Keratinocyte (primary cell): ENCODE measurements around the gene GTF3C1. TPM values are rescaled to one million over a fixed set of nuclear protein-coding genes. Genes with fewer than 3 reads are reported as not detected.

Source experiments
- DNase-seq: peaks from one replicate; pipeline ENCODE4 v3.0.0-alpha.2; 2011; ENCODE audit warnings: low read depth, missing footprints, low spot score
- FAIRE-seq: peaks from 2 replicates; lab custom pipeline; 2011; peaks lifted over from hg19 to GRCh38; lab: Jason Lieb, UNC
- H2AFZ ChIP-seq: 2 replicates; pipeline ENCODE4 v1.6.0; 2012; ENCODE audit warnings: low read length, control low read depth, inconsistent platforms; ENCODE audit not compliant: control insufficient read depth
- H3K27ac ChIP-seq: 2 replicates; pipeline ENCODE4 v1.5.1; 2011; ENCODE audit warnings: low read length; ENCODE audit not compliant: control insufficient read depth, insufficient read depth
- H3K27me3 ChIP-seq: 3 replicates; pipeline ENCODE4 v1.6.0; 2011; ENCODE audit warnings: low read length; ENCODE audit not compliant: control insufficient read depth, insufficient read depth; ENCODE audit errors: extremely low read depth
- H3K36me3 ChIP-seq, 2 experiments: 2 replicates in 1 of 2; 3 replicates in 1 of 2; pipeline ENCODE4 v1.5.1; 2011; ENCODE audit warnings: low read length in 2 of 2, mild to moderate bottlenecking in 1 of 2; ENCODE audit not compliant: control insufficient read depth in 2 of 2, insufficient read depth in 2 of 2; ENCODE audit errors: extremely low read depth in 1 of 2
- H3K4me1 ChIP-seq: 3 replicates; pipeline ENCODE4 v1.5.1; 2011; ENCODE audit warnings: low read length; ENCODE audit not compliant: control insufficient read depth, insufficient read depth; ENCODE audit errors: extremely low read depth
- H3K4me2 ChIP-seq: 3 replicates; pipeline ENCODE4 v1.6.0; 2011; ENCODE audit warnings: low read depth, low read length; ENCODE audit not compliant: control insufficient read depth, insufficient read depth; ENCODE audit errors: extremely low read depth
- H3K4me3 ChIP-seq, 3 experiments: fragments of 200-600 bp in 1 of 3; sonication (generic) in 1 of 3; 2 replicates in 2 of 3; 3 replicates in 1 of 3; pipeline ENCODE4 v1.5.1; 2011 to 2016; ENCODE audit warnings: low read length in 3 of 3, mild to moderate bottlenecking in 3 of 3, control low read depth in 2 of 3, inconsistent platforms in 1 of 3, low read depth in 1 of 3, mixed read lengths in 1 of 3, mixed run types in 1 of 3, moderate library complexity in 1 of 3; ENCODE audit not compliant: control insufficient read depth in 2 of 3, insufficient read depth in 2 of 3; ENCODE audit errors: extremely low read depth in 1 of 3
- H3K79me2 ChIP-seq: 2 replicates; pipeline ENCODE4 v1.6.0; 2012; ENCODE audit warnings: low read length; ENCODE audit not compliant: control insufficient read depth, insufficient read depth
- H3K9ac ChIP-seq: 3 replicates; pipeline ENCODE4 v1.6.0; 2011; ENCODE audit warnings: low read length; ENCODE audit not compliant: control insufficient read depth, insufficient read depth; ENCODE audit errors: extremely low read depth
- H3K9me1 ChIP-seq: 3 replicates; pipeline ENCODE4 v1.6.0; 2011; ENCODE audit warnings: low read length; ENCODE audit not compliant: control insufficient read depth, insufficient read depth; ENCODE audit errors: extremely low read depth
- H3K9me3 ChIP-seq: 2 replicates; pipeline ENCODE4 v1.5.1; 2012; ENCODE audit warnings: low read depth, low read length; ENCODE audit not compliant: control insufficient read depth
- H4K20me1 ChIP-seq: 3 replicates; pipeline ENCODE4 v1.6.0; 2011; ENCODE audit warnings: low read length; ENCODE audit not compliant: control insufficient read depth, insufficient read depth; ENCODE audit errors: extremely low read depth
- EZH2 ChIP-seq: IDR thresholded peaks from one replicate; pipeline ENCODE4 v1.6.1; 2012; ENCODE audit warnings: inconsistent platforms, mild to moderate bottlenecking, low read length, moderate library complexity
- dilution Hi-C: fragments of 300-500 bp; cut with MboI; formaldehyde crosslinking; loops from one replicate; pipeline ENCODE4 v1.7.0; 2020; ENCODE audit warnings: low sequenced_read_pairs; ENCODE audit not compliant: extremely low pct_ligation_motif_present
- polyA plus RNA-seq, 5 experiments: library from polyadenylated mRNA; depleted of rRNA in 3 of 5; stranded (reverse) in 3 of 5; stranded (forward) in 1 of 5; unstranded in 1 of 5; fragments of >200 nt; gene quantifications; 1 replicate in 1 of 5; 2 replicates in 3 of 5; 3 replicates in 1 of 5; pipeline versions ENCODE4 v1.2.1 to v1.2.3, GENCODE V29; 2011 to 2012; ENCODE audit warnings: missing spikeins in 2 of 5, low read depth in 1 of 5, low replicate concordance in 1 of 5
- TF ChIP-seq, protein P1 (sequence below), 3 experiments: IDR thresholded peaks in 1 of 3; conservative IDR thresholded peaks in 1 of 3; optimal IDR thresholded peaks in 1 of 3; 2 replicates in 2 of 3; 3 replicates in 1 of 3; pipeline versions ENCODE3 to v1.5.1; 2011; ENCODE audit warnings: low read length in 3 of 3, mild to moderate bottlenecking in 3 of 3, moderate library complexity in 2 of 3, control low read depth in 1 of 3, inconsistent platforms in 1 of 3; ENCODE audit not compliant: insufficient read depth in 2 of 3; ENCODE audit errors: extremely low read depth in 1 of 3

Gene GTF3C1
- polyA plus RNA-seq, 1 donor (not counting 4 experiments of a cell fraction or from before 2014, with no cell fraction given) = 23.5 TPM

DNA sequence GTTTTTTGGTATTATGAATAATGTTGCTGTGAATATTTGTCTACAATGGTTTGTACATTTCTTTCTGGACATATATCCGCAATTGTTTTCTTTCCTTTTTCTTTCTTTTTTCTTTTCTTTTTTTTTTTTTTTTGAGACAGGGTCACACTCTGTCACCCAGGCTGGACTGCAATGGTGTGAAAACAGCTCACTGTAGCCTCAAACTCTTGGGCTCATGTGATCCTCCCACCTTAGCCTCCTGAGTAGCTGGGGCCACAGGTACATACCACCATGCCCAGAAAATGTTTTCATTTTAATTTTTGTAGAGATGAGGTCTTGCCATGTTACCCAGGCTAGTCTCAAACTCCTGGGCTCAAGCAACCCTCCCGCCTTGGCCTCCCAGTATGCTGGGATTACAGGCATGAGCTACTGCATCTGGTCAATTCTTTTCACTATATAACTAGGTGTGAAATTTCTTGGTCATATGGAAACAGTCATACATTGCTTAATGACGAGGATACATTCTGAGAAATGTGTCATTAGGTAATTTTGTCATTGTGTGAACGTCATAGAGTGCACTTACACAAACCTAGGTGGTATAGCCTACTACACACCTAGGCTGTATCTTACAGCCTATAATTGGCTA is 132.6 kb downstream of the GTF3C1 start:
- DNase-seq (no peak), FAIRE-seq (no peak)
- Histone ChIP-seq H3K4me1 (no peaks in the 10 kb centered on the region), H3K27me3 (no peaks in the 10 kb centered on the region), H3K4me2 (no peak overlapping the region), H3K9ac (no peak overlapping the region), H3K9me1 (no peaks in the 10 kb centered on the region), H2AFZ (no peak overlapping the region), H3K36me3 (no peaks in the 10 kb centered on the region), H3K27ac (no peak overlapping the region), H3K79me2 (no peaks in the 10 kb centered on the region), H4K20me1 (no peaks in the 10 kb centered on the region), H3K4me3 (no peak overlapping the region), H3K9me3 (peaks cover 2% of the 10 kb centered on the region)
- TF ChIP-seq, protein P1, sequence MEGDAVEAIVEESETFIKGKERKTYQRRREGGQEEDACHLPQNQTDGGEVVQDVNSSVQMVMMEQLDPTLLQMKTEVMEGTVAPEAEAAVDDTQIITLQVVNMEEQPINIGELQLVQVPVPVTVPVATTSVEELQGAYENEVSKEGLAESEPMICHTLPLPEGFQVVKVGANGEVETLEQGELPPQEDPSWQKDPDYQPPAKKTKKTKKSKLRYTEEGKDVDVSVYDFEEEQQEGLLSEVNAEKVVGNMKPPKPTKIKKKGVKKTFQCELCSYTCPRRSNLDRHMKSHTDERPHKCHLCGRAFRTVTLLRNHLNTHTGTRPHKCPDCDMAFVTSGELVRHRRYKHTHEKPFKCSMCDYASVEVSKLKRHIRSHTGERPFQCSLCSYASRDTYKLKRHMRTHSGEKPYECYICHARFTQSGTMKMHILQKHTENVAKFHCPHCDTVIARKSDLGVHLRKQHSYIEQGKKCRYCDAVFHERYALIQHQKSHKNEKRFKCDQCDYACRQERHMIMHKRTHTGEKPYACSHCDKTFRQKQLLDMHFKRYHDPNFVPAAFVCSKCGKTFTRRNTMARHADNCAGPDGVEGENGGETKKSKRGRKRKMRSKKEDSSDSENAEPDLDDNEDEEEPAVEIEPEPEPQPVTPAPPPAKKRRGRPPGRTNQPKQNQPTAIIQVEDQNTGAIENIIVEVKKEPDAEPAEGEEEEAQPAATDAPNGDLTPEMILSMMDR (optimal IDR thresholded peaks at IDR 0.05 in 1 of 3, IDR thresholded peaks at IDR 0.05 in 1 of 3, conservative IDR thresholded peaks at IDR 0.05 in 1 of 3; ENCODE audit: extremely low read depth in 1 of 3, insufficient read depth in 2 of 3, low read length in 3 of 3) = no peak
- TF ChIP-seq EZH2 = no peak
- dilution Hi-C loops = no loop called here

DNA sequence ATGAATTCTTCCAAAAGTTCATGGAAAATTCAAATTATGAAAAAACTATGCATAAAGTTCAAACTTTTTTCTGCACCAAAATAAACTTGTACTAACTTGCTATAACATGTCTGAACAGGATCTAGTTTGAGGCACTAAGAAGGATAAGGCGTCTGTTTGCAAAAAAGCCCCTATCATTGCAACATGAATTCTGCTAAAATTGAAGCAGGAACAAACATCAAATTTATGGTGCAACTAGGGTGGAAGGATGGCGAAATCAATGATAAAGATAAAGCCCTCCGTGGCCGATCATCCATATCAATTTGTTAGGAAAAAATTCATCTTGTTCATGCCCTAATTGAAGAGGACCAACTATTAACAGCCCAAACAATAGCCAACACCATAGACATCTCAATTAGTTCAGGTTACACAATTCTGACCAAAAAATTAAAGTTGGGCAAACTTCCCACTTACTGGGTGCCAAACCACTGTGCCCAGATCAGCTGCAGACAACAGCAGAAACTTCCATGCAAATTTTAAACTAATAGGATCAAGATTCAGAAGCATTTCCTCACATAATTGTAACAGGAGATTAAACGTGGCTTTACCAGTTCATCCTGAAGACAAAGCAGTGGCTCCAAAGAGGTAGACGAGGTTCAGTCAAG is 134.8 kb downstream of the GTF3C1 start:
- no peaks in the 10 kb centered on the region for H3K36me3 ChIP-seq
- H3K27me3 ChIP-seq = no peaks in the 10 kb centered on the region
- TF ChIP-seq, protein P1 (optimal IDR thresholded peaks at IDR 0.05 in 1 of 3, IDR thresholded peaks at IDR 0.05 in 1 of 3, conservative IDR thresholded peaks at IDR 0.05 in 1 of 3; ENCODE audit: extremely low read depth in 1 of 3, insufficient read depth in 2 of 3, low read length in 3 of 3) = no peak
- no peak for TF ChIP-seq EZH2
- H2AFZ ChIP-seq = no peak overlapping the region
- H3K9me3 ChIP-seq = no peaks in the 10 kb centered on the region
- H3K79me2 ChIP-seq = no peaks in the 10 kb centered on the region
- H4K20me1 ChIP-seq = no peaks in the 10 kb centered on the region
- no peak for DNase-seq
- H3K4me1 ChIP-seq = no peaks in the 10 kb centered on the region
- no peak for FAIRE-seq
- dilution Hi-C loops = no loop called here
- H3K9ac ChIP-seq = no peak overlapping the region
- H3K9me1 ChIP-seq = no peaks in the 10 kb centered on the region
- no peak overlapping the region for H3K4me3 ChIP-seq
- H3K27ac ChIP-seq = no peak overlapping the region
- no peak overlapping the region for H3K4me2 ChIP-seq
